HepG2 (cell line): ENCODE measurements around the gene UBE2I. TPM values are rescaled to one million over a fixed set of nuclear protein-coding genes. Genes with fewer than 3 reads are reported as not detected.

ENCODE experiments used
- ARNT2 ChIP-seq: sonication (generic); formaldehyde crosslinking; IDR thresholded peaks from 2 replicates; pipeline ENCODE4 v1.8.0; 2022; ENCODE audit warnings: mild to moderate bottlenecking, low read depth, missing genetic modification reagents, moderate library complexity
- BATF2 ChIP-seq: sonication (generic); formaldehyde crosslinking; IDR thresholded peaks from 2 replicates; pipeline ENCODE4 v1.8.0; 2022; ENCODE audit warnings: mild to moderate bottlenecking, missing genetic modification reagents, moderate library complexity
- DDIT3 ChIP-seq: sonication (generic); formaldehyde crosslinking; IDR thresholded peaks from 2 replicates; pipeline ENCODE4 v1.4.0; 2020; ENCODE audit warnings: mild to moderate bottlenecking, missing genetic modification reagents
- FOXJ3 ChIP-seq: sonication (generic); formaldehyde crosslinking; IDR thresholded peaks from 2 replicates; pipeline ENCODE4 v1.4.0; 2020; ENCODE audit warnings: missing genetic modification reagents, mild to moderate bottlenecking, borderline replicate concordance
- GABPB1 ChIP-seq: IDR thresholded peaks from 2 replicates; pipeline ENCODE4 v1.6.1; 2016; ENCODE audit warnings: mild to moderate bottlenecking, missing genetic modification reagents, moderate library complexity, missing compliant biosample characterization
- KDM5A ChIP-seq: fragments of 200-600 bp; sonication (generic); IDR thresholded peaks from 2 replicates; pipeline ENCODE4 v1.7.0; 2018; ENCODE audit warnings: antibody characterized with exemption, mild to moderate bottlenecking, low read length, borderline replicate concordance
- LBX2 ChIP-seq: sonication (generic); formaldehyde crosslinking; IDR thresholded peaks from 2 replicates; pipeline ENCODE4 v1.5.0; 2020; ENCODE audit warnings: missing genetic modification reagents, mild to moderate bottlenecking, borderline replicate concordance
- NR0B2 ChIP-seq: sonication (generic); formaldehyde crosslinking; IDR thresholded peaks from 2 replicates; pipeline ENCODE4 v1.4.0; 2020; ENCODE audit warnings: mild to moderate bottlenecking, missing genetic modification reagents
- NR1H2 ChIP-seq: sonication (generic); formaldehyde crosslinking; IDR thresholded peaks from 2 replicates; pipeline ENCODE4 v1.8.1; 2022; ENCODE audit warnings: low read depth, missing genetic modification reagents, borderline replicate concordance
- RBM39 ChIP-seq: fragments of 200-400 bp; formaldehyde crosslinking; IDR thresholded peaks from one replicate; pipeline ENCODE4 v1.6.1; 2018; ENCODE audit warnings: antibody characterized with exemption, mild to moderate bottlenecking, low read depth, low read length; ENCODE audit not compliant: poor library complexity, severe bottlenecking
- ZC3H4 ChIP-seq: sonication (generic); formaldehyde crosslinking; IDR thresholded peaks from 2 replicates; pipeline ENCODE4 v1.4.0; 2020; ENCODE audit warnings: missing genetic modification reagents, borderline replicate concordance
- ZNF136 ChIP-seq: sonication (generic); formaldehyde crosslinking; IDR thresholded peaks from 2 replicates; pipeline ENCODE4 v1.8.1; 2022; ENCODE audit warnings: low read depth, mild to moderate bottlenecking, moderate library complexity, missing genetic modification reagents
- ZNF142 ChIP-seq: sonication (generic); formaldehyde crosslinking; IDR thresholded peaks from 2 replicates; pipeline ENCODE4 v1.4.0; 2020; ENCODE audit warnings: missing genetic modification reagents
- ZNF350 ChIP-seq: sonication (generic); formaldehyde crosslinking; IDR thresholded peaks from 2 replicates; pipeline ENCODE4 v1.4.0; 2020; ENCODE audit warnings: mild to moderate bottlenecking, low read depth, missing genetic modification reagents, borderline replicate concordance
- ZNF501 ChIP-seq: sonication (generic); formaldehyde crosslinking; IDR thresholded peaks from 2 replicates; pipeline ENCODE4 v1.5.1; 2020; ENCODE audit warnings: mild to moderate bottlenecking, moderate library complexity, missing genetic modification reagents
- ZNF709 ChIP-seq: sonication (generic); formaldehyde crosslinking; IDR thresholded peaks from 2 replicates; pipeline ENCODE4 v1.5.0; 2020; ENCODE audit warnings: mild to moderate bottlenecking, missing genetic modification reagents
- ZNF747 ChIP-seq: sonication (generic); formaldehyde crosslinking; IDR thresholded peaks from 2 replicates; pipeline ENCODE4 v1.8.1; 2023; ENCODE audit warnings: missing genetic modification reagents, mild to moderate bottlenecking, borderline replicate concordance
- ZNF772 ChIP-seq: sonication (generic); formaldehyde crosslinking; IDR thresholded peaks from 2 replicates; pipeline ENCODE4 v1.5.0; 2020; ENCODE audit warnings: mild to moderate bottlenecking, missing genetic modification reagents
- ZNF83 ChIP-seq: sonication (generic); formaldehyde crosslinking; IDR thresholded peaks from 2 replicates; pipeline ENCODE4 v1.4.0; 2020; ENCODE audit warnings: missing genetic modification reagents, mild to moderate bottlenecking, borderline replicate concordance
- ZSCAN9 ChIP-seq: IDR thresholded peaks from 2 replicates; pipeline ENCODE4 v1.6.1; 2016; ENCODE audit warnings: borderline replicate concordance
- polyA plus RNA-seq, 8 experiments: library from polyadenylated mRNA; depleted of rRNA in 3 of 8; stranded (reverse) in 7 of 8; unstranded in 1 of 8; fragments of >200 nt; fragmentation: Illumina TruSeq in 4 of 8; extraction: Trizol in 4 of 8; gene quantifications; 2 replicates each; pipeline versions ENCODE4 v1.2.1 to v1.2.3, GENCODE V29; 2011 to 2016; ENCODE audit warnings: low read depth in 4 of 8, missing spikeins in 1 of 8, mixed read lengths in 1 of 8; ENCODE audit not compliant: insufficient read depth in 1 of 8
- total RNA-seq, 5 experiments: library from RNA; depleted of rRNA; stranded (reverse); fragments of >200 nt; fragmentation: Illumina TruSeq; extraction: Trizol; gene quantifications; 2 replicates each; pipeline ENCODE4 v1.2.3, GENCODE V29; 2016; ENCODE audit warnings: low read depth in 1 of 5

The UBE2I gene
- total and polyA plus RNA-seq, 2 of the 13 experiments (the other 11 are each of a cell fraction or from before 2014, with no cell fraction given): 75.8 to 98.9 TPM

GRCh38 chr16:1331712-1332617 is 22.5 kb downstream of the UBE2I start (continued):
- TF ChIP-seq NR0B2 (CRISPR knock-in tag): no peak
- TF ChIP-seq RBM39: peak; percentile 59
- TF ChIP-seq NR1H2 (CRISPR knock-in tag): no peak
- peak; percentile 52; the same call in 1 of the 2 replicates for TF ChIP-seq ZNF709 (CRISPR knock-in tag)
- TF ChIP-seq BATF2 (CRISPR knock-in tag): no peak
- TF ChIP-seq LBX2 (CRISPR knock-in tag): no peak
- TF ChIP-seq GABPB1: peak; percentile 81
- no peak for TF ChIP-seq KDM5A
- TF ChIP-seq ZNF501 (CRISPR knock-in tag): peak; percentile 62; the same call in 1 of the 2 replicates
- TF ChIP-seq ZNF83: no peak
- TF ChIP-seq ZNF772 (CRISPR knock-in tag): 0 out of 2 replicates have a peak, but pooled peaks have one; percentile 28
- no peak for TF ChIP-seq ARNT2 (CRISPR knock-in tag)
- 0 out of 2 replicates have a peak, but pooled peaks have one; percentile 53 for TF ChIP-seq ZNF747 (CRISPR knock-in tag)
- TF ChIP-seq ZNF350 (CRISPR knock-in tag): 0 out of 2 replicates have a peak, but pooled peaks have one; percentile 35
- no peak for TF ChIP-seq FOXJ3
- no peak for TF ChIP-seq DDIT3 (CRISPR knock-in tag)
- TF ChIP-seq ZC3H4 (CRISPR knock-in tag): no peak
- peak; percentile 74; the same call in 1 of the 2 replicates for TF ChIP-seq ZNF136 (CRISPR knock-in tag)
- TF ChIP-seq ZSCAN9 (CRISPR knock-in tag): 0 out of 2 replicates have a peak, but pooled peaks have one; percentile 11
- TF ChIP-seq ZNF142: 0 out of 2 replicates have a peak, but pooled peaks have one; percentile 11
